Measurements from ENCODE around the gene TSPAN9. TPM values are rescaled to one million over a fixed set of nuclear protein-coding genes. Genes with fewer than 3 reads are reported as not detected.

Gene TSPAN9
- total and polyA plus RNA-seq, 9 of the 15 experiments (the other 6 are each of a cell fraction or from before 2014, with no cell fraction given) = 0.23 to 2.1 (median 0.60) TPM; not detected in 2

DNA sequence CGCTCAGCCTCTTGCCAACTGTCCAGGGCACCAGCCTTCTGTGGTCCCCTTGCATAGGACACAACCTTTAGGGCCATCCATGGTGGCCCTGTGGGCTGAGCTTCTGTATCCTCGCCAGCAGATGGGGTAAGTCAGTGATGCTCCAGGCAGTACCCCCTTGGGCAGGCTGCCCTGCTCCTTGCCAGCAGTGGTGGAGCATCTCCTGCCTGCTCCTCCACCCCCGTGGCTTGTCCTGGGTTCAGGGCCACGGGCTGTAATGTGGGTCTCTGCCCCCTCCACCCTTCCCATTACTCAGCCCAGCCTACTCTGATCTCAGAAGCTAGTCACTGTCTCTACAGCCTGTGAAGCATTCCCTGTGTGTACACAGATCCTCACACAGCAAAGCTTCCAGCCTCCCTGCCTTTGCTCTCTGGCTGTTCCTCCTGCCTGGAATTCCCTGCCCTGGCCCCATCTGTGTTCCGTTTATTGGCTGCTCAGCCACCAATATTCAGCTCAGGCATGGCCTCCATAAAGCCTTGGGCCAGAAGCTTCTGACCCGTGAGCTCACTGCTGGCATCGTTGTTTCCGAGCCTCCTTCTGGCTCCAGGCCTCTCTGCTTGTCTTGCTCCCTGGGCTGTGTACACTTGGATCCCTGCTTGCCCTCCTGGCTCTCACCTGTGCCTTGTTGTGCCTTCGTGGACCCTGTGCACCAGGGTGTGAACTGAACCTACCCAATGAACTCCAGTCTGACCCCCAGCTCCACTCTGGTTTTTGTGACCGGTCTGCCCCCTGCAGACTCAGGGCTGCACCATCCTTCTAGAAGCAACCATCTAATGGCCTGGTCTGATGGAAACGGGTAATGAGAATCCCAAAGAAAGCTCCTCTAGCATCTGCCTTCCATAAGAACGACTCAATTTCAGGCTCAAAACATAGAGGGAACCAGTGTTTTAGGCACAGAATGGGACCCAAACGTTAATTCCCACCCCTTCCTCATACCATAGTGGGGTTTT lies 236.8 kb downstream of the TSPAN9 start:
- H3K79me2 ChIP-seq (ENCODE audit: control insufficient read depth, insufficient read depth, low read length) = no peaks in the 10 kb centered on the region
- in situ Hi-C loops (cut with MboI) = no loop called here
- H3K4me1 ChIP-seq (replicated peaks in 1 of 2; ENCODE audit: control insufficient read depth in 2 of 2, insufficient read depth in 2 of 2, low read length in 2 of 2) = no peaks in the 10 kb centered on the region
- H4K20me1 ChIP-seq (replicated peaks; ENCODE audit: control insufficient read depth, insufficient read depth, low read length) = 0 out of 2 replicates have a peak, but pooled peaks cover 8% of the 10 kb centered on the region
- ChIA-PET POLR2A (no interaction called here), CTCF (ENCODE audit: low intra/inter-chr PET ratio) (no interaction called here)
- no peaks in the 10 kb centered on the region for H3K36me3 ChIP-seq (ENCODE audit: control insufficient read depth, insufficient read depth, low read length)
- intact Hi-C loops (cut with micrococcal nuclease) = no loop called here
- no TSS peak for BruUV-seq (replicated peaks)
- H3K27ac ChIP-seq (ENCODE audit: extremely low read depth, low read depth, low read length) = no peak overlapping the region
- no peak overlapping the region for H3K9ac ChIP-seq (ENCODE audit: insufficient read depth in 1 of 2, low read depth in 2 of 2, low read length in 2 of 2)
- no peaks in the 10 kb centered on the region for H3K9me1 ChIP-seq (ENCODE audit: control insufficient read depth, insufficient read depth, low read length)
- no peak overlapping the region for H2AFZ ChIP-seq (ENCODE audit: low read depth, low read length)
- H3K4me2 ChIP-seq (ENCODE audit: insufficient read depth, low read length) = no peak overlapping the region
- H3K27me3 ChIP-seq (ENCODE audit: control insufficient read depth in 2 of 2, insufficient read depth in 2 of 2, low read length in 2 of 2) = peaks cover 0 to 37% of the 10 kb centered on the region in 2 experiments; a peak in 2 of 5 replicates
- H3K4me3 ChIP-seq = no peak overlapping the region
- FAIRE-seq (no peak), DNase-seq (ENCODE audit: extremely low read depth in 1 of 4, low spot score in 3 of 4) (peak; percentile 12 to 22 (median 14)), ATAC-seq (peak; percentile 81)
- no peaks in the 10 kb centered on the region for H3K9me3 ChIP-seq (replicated peaks; ENCODE audit: control insufficient read depth, insufficient read depth, low read depth, low read length)
- no peak for TF ChIP-seq CBX2 (IDR thresholded peaks at IDR 0.05; ENCODE audit: insufficient read depth, low read length, poor library complexity, severe bottlenecking)
- no peak for TF ChIP-seq ZNF76 (CRISPR knock-in tag; IDR thresholded peaks at IDR 0.05; ENCODE audit: borderline replicate concordance)
- no peak for TF ChIP-seq ZNF436 (CRISPR knock-in tag; IDR thresholded peaks at IDR 0.05)
- 0 out of 2 replicates have a peak, but pooled peaks have one; percentile 14 for TF ChIP-seq SMC3 (conservative IDR thresholded peaks at IDR 0.05; ENCODE audit: insufficient read depth, low read depth, low read length)
- TF ChIP-seq BHLHE40 (IDR thresholded peaks at IDR 0.05; ENCODE audit: low read length) = no peak
- TF ChIP-seq THRAP3 (IDR thresholded peaks at IDR 0.05; ENCODE audit: borderline replicate concordance) = no peak
- peak in 1 of 2 experiments; percentile 19; a peak in 1 of 4 replicates for TF ChIP-seq RAD21 (CRISPR knock-in tag; conservative IDR thresholded peaks at IDR 0.05 in 1 of 2, IDR thresholded peaks at IDR 0.05 in 1 of 2)
- TF ChIP-seq, protein P1, sequence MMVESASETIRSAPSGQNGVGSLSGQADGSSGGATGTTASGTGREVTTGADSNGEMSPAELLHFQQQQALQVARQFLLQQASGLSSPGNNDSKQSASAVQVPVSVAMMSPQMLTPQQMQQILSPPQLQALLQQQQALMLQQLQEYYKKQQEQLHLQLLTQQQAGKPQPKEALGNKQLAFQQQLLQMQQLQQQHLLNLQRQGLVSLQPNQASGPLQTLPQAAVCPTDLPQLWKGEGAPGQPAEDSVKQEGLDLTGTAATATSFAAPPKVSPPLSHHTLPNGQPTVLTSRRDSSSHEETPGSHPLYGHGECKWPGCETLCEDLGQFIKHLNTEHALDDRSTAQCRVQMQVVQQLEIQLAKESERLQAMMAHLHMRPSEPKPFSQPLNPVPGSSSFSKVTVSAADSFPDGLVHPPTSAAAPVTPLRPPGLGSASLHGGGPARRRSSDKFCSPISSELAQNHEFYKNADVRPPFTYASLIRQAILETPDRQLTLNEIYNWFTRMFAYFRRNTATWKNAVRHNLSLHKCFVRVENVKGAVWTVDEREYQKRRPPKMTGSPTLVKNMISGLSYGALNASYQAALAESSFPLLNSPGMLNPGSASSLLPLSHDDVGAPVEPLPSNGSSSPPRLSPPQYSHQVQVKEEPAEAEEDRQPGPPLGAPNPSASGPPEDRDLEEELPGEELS (CRISPR knock-in tag; IDR thresholded peaks at IDR 0.05; ENCODE audit: borderline replicate concordance) = no peak
- no peak for TF ChIP-seq ZNF408 (CRISPR knock-in tag; IDR thresholded peaks at IDR 0.05; ENCODE audit: low read depth)
- TF ChIP-seq, protein P2, sequence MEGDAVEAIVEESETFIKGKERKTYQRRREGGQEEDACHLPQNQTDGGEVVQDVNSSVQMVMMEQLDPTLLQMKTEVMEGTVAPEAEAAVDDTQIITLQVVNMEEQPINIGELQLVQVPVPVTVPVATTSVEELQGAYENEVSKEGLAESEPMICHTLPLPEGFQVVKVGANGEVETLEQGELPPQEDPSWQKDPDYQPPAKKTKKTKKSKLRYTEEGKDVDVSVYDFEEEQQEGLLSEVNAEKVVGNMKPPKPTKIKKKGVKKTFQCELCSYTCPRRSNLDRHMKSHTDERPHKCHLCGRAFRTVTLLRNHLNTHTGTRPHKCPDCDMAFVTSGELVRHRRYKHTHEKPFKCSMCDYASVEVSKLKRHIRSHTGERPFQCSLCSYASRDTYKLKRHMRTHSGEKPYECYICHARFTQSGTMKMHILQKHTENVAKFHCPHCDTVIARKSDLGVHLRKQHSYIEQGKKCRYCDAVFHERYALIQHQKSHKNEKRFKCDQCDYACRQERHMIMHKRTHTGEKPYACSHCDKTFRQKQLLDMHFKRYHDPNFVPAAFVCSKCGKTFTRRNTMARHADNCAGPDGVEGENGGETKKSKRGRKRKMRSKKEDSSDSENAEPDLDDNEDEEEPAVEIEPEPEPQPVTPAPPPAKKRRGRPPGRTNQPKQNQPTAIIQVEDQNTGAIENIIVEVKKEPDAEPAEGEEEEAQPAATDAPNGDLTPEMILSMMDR (IDR thresholded peaks at IDR 0.05 in 2 of 3, conservative IDR thresholded peaks at IDR 0.05 in 1 of 3; ENCODE audit: insufficient read depth in 2 of 3, low read depth in 1 of 3, low read length in 3 of 3) = peak; percentile 4 to 37 (median 23); a peak in 2 of 6 replicates
- TF ChIP-seq JUND (IDR thresholded peaks at IDR 0.05; ENCODE audit: borderline replicate concordance, low read depth, low read length) = no peak
- TF ChIP-seq JUND (tag; IDR thresholded peaks at IDR 0.05; ENCODE audit: borderline replicate concordance, low read depth, low read length) = no peak
- TF ChIP-seq SAP30 (IDR thresholded peaks at IDR 0.05; ENCODE audit: borderline replicate concordance, insufficient read depth, low read depth, low read length, poor library complexity, severe bottlenecking) = no peak
- TF ChIP-seq ZC3H8 (IDR thresholded peaks at IDR 0.05) = no peak
- WGBS (ENCODE audit: insufficient coverage, low coverage, missing lambda C conversion rate) = 2% methylated on average over 11 of the region's 13 CpGs

Data from K562 (cell line).